Measurements from ENCODE around the gene CD33. TPM values are rescaled to one million over a fixed set of nuclear protein-coding genes. Genes with fewer than 3 reads are reported as not detected.

The CD33 gene
- total RNA-seq, 2 experiments from 2014 or later: 21.1 to 23.7 TPM

DNA sequence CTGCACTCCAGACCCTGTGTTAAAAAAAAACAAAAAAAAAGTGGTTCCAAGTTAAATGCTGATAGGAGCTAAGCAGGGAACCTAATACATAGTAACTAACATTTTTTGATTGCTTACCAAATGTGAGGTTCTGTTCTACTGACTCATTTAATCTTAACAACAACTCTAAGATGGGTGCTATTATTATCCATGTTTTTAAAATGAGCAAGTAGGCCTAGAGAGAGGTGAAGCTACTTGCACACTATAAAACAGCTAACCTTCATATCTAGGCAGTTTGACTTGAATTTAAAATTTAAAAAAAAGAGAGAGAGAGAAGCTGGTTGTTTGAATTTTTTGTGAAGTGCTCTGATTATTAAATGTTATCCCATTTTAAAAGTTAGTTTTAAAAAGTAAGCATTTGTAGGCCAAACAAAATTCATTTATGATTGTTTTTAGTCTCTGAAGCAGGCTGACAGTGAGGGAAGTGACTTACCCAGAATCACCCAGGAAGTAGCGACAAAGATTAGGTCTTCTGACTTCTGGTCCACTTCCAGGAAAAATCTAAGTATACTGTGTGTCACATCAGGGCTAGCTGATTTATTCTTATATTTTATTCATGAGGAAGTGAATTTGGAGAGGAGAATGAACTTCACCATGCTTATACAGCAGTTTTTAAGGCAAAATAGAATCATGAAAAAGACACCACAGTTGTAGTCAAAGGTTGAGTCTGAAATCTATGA lies 28.4 kb downstream of the CD33 start:
- H3K27ac Mint-ChIP-seq: peak overlapping the region; percentile 94
- POLR2A ChIA-PET: interaction anchor here (0.8 to 1.5 kb wide), 6 partner anchors 8 to 143 kb away, joined by 3 to 5 read pairs (median 4); partner anchors contain the start of gene NKG7
- H3K27me3 Mint-ChIP-seq: no peaks in the 10 kb centered on the region
- H3K4me3 Mint-ChIP-seq: no peak overlapping the region
- H3K36me3 Mint-ChIP-seq (ENCODE audit: low read depth): peaks cover 19% of the 10 kb centered on the region
- CTCF ChIA-PET: interaction anchor here (1.5 kb wide), 2 partner anchors 91 to 96 kb away, joined by 5 to 7 read pairs; no protein-coding TSS in a partner anchor
- no peak for DNase-seq
- peaks cover 4% of the 10 kb centered on the region for H3K9me3 Mint-ChIP-seq
- H3K4me1 Mint-ChIP-seq: peaks cover 86% of the 10 kb centered on the region

DNA sequence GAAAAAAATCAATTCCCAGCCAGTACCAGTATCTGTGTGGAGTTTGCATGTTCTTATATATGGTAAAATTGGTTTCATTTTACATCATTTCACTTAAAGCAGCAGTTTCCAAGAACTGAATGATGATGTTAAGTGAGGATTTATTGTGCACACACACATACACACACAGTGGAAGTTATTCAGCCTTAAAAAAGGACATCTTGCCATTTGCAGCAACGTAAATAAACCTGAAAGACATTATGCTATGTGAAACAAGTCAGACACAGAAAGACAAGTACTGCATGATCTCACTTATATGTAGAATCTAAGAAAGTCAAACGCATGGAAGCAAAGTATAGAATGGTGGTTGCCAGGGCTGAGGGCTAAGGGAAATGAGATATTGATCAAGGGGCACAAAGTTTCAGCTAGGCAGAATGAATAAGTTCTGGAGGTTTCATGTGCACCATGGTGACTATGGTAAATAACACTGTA lies 31.3 kb downstream of the CD33 start:
- POLR2A ChIA-PET: interaction anchor here (0.7 to 2.9 kb wide), 5 partner anchors 11 to 139 kb away, joined by 3 to 19 read pairs (median 7); no protein-coding TSS in a partner anchor
- Mint-ChIP-seq H3K36me3 (ENCODE audit: low read depth) (peaks cover 12% of the 10 kb centered on the region), H3K9me3 (peaks cover 4% of the 10 kb centered on the region), H3K27me3 (peaks cover 8% of the 10 kb centered on the region), H3K4me1 (peaks cover 77% of the 10 kb centered on the region), H3K27ac (peak overlapping the region; percentile 97), H3K4me3 (peak overlapping the region; percentile 51)
- peak; percentile 49 for DNase-seq
- CTCF ChIA-PET: interaction anchor here (1.6 to 7.0 kb wide), 5 partner anchors 8 to 98 kb away, joined by 4 to 180 read pairs (median 8); no protein-coding TSS in a partner anchor

DNA sequence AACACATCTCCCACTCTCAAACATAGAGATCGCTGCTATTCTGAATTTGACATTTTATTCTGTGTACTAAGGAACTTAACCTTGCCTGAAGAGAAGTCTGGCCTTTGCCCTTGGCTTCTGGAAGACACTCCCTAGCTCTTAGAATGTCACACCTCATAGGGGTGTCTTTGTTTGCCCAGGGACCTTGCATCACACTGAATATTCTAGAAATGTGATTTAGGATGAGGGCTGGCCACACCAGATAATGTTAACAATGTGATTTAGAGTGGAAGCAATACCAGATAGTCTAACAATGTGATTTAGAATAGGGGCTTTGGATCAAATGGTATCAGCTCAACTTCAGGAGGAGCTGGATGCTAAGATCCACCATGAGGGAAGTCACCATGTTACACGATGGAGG lies 32.6 kb downstream of the CD33 start:
- H3K36me3 Mint-ChIP-seq (ENCODE audit: low read depth): peaks cover 2% of the 10 kb centered on the region
- no peaks in the 10 kb centered on the region for H3K9me3 Mint-ChIP-seq
- H3K27ac Mint-ChIP-seq: peak overlapping the region; percentile 97
- DNase-seq: no peak
- ChIA-PET POLR2A (interaction anchor here (1.5 to 2.9 kb wide), 6 partner anchors 9 to 137 kb away, joined by 3 to 19 read pairs (median 8); no protein-coding TSS in a partner anchor), CTCF (interaction anchor here (0.6 to 7.0 kb wide), 12 partner anchors 9 to 1745 kb away, joined by 3 to 180 read pairs (median 4); partner anchors contain the start of gene FCGRT)
- no peak overlapping the region for H3K4me3 Mint-ChIP-seq
- H3K27me3 Mint-ChIP-seq: peaks cover 14% of the 10 kb centered on the region
- peaks cover 65% of the 10 kb centered on the region for H3K4me1 Mint-ChIP-seq

GRCh38 chr19:51258165-51259160 lies 33.6 kb downstream of the CD33 start:
- H3K9me3 Mint-ChIP-seq: no peaks in the 10 kb centered on the region
- peaks cover 19% of the 10 kb centered on the region for H3K27me3 Mint-ChIP-seq
- H3K36me3 Mint-ChIP-seq (ENCODE audit: low read depth): no peaks in the 10 kb centered on the region
- H3K4me1 Mint-ChIP-seq: peaks cover 55% of the 10 kb centered on the region
- H3K27ac Mint-ChIP-seq: peak overlapping the region; percentile 97
- peak overlapping the region; percentile 9 for H3K4me3 Mint-ChIP-seq
- POLR2A ChIA-PET: interaction anchor here (0.6 to 2.9 kb wide), 8 partner anchors 10 to 136 kb away, joined by 3 to 19 read pairs (median 8); no protein-coding TSS in a partner anchor
- DNase-seq: peak; percentile 34
- CTCF ChIA-PET: interaction anchor here (0.6 to 7.0 kb wide), 22 partner anchors 10 to 162 kb away, joined by 3 to 180 read pairs (median 4); partner anchors contain the start of gene CD33

DNA sequence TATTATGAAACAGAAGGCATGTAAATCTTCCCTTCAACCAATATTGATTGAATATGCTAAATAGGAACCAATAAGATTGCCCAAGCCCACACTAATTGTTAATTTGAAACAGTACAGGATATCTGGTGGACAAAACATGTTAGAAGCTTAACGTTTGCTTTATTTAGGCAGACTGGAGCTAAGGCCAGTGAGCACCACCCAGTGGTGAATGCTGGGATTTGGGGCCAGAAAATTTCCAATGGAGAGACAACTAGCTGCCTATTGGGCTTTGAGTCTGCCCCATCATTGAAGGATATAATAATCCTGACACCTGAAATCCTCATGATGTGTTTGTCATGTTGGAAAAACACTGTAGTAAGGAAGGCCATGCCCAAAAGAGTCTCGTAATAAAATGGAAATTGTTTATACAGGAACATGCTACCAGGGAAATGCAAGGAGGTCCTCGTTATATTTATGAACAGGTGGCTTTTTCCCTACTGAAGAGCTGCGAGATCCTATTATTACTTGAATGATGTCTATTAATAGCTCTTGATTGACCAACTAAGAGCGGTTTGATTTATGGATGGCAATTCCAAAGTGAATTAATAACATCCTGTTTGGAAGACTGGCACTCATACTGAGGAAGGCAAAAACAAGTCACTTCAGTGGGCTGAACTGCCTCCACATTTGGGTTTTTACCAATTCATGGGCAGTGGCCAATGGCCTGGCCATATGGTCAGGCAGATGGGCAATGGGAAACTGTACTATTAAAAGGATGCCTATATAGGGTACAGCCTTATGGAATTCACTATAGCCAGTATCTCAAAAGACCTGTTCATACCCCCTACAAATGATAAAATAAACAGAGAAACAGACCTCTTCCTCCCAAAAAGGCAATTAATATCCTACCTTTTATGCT lies 34.7 kb downstream of the CD33 start:
- Mint-ChIP-seq H3K9me3 (no peaks in the 10 kb centered on the region), H3K27me3 (peaks cover 29% of the 10 kb centered on the region), H3K27ac (peak overlapping the region; percentile 22), H3K4me3 (no peak overlapping the region), H3K4me1 (peaks cover 49% of the 10 kb centered on the region), H3K36me3 (ENCODE audit: low read depth) (no peaks in the 10 kb centered on the region)
- CTCF ChIA-PET: interaction anchor here (0.6 to 7.0 kb wide), 21 partner anchors 9 to 330 kb away, joined by 3 to 180 read pairs (median 3); partner anchors contain the start of genes CD33 and SIGLECL1
- POLR2A ChIA-PET: interaction anchor here (0.6 to 2.4 kb wide), 4 partner anchors 12 to 103 kb away, joined by 3 to 8 read pairs (median 6); no protein-coding TSS in a partner anchor
- DNase-seq: peak; percentile 78

DNA sequence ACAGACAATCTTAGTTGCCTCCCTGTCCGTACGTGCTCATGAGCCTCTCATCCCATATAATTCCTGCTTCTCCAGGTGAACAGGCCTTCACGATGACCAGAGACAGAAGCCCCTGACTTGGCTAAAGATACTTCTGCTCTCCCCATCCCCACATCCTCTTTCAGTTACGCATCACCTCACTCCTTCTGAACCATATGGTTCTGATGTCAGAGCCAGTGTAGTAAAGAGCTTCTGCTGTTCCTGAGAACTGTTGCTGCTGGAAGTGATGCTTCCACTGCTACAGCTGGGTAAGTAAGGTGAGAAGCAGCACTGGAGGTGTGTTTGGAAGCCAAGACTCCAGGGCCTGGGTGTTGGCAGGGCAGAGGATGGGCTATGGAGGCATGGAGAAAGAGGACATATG lies 38.9 kb downstream of the CD33 start:
- peaks cover 33% of the 10 kb centered on the region for H3K27me3 Mint-ChIP-seq
- no peak overlapping the region for H3K4me3 Mint-ChIP-seq
- POLR2A ChIA-PET: no interaction called here
- H3K9me3 Mint-ChIP-seq: no peaks in the 10 kb centered on the region
- H3K4me1 Mint-ChIP-seq: peaks cover 22% of the 10 kb centered on the region
- no peaks in the 10 kb centered on the region for H3K36me3 Mint-ChIP-seq (ENCODE audit: low read depth)
- no peak for DNase-seq
- CTCF ChIA-PET: interaction anchor here (1.2 kb wide), 1 partner anchor 105 kb away, joined by 5 read pairs; no protein-coding TSS in a partner anchor
- no peak overlapping the region for H3K27ac Mint-ChIP-seq

DNA sequence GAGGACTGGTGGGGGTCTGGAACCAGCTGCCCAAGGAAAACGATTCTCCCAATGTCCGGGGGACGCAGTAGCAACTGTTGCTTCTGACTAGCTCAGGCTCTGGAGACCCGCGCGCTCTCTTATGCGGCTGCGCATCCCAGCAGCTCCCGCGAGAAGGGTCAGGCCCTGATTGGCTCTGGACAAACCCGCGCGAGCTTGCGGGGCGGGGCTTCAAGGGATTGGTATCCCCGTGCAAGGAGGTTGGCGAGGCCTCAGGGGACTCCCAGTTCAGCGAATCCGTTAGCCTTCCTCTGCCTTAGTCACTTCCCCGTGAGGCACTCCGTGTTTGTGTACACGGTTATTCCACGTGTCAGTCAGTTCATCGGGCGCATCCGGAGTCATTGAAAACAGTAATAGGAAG lies 46.2 kb downstream of the CD33 start:
- POLR2A ChIA-PET: interaction anchor here (1.4 to 3.5 kb wide), 2 partner anchors 16 to 123 kb away, joined by 6 to 21 read pairs; no protein-coding TSS in a partner anchor
- Mint-ChIP-seq H3K27me3 (peaks cover 2% of the 10 kb centered on the region), H3K4me3 (no peak overlapping the region), H3K4me1 (peaks cover 53% of the 10 kb centered on the region), H3K36me3 (ENCODE audit: low read depth) (no peaks in the 10 kb centered on the region), H3K27ac (peak overlapping the region; percentile 97), H3K9me3 (no peaks in the 10 kb centered on the region)
- CTCF ChIA-PET: interaction anchor here (1.4 to 6.1 kb wide), 2 partner anchors 11 to 13 kb away, joined by 4 to 40 read pairs; no protein-coding TSS in a partner anchor
- DNase-seq: no peak

GRCh38 chr19:51272183-51272810 lies 47.4 kb downstream of the CD33 start:
- ChIA-PET CTCF (interaction anchor here (1.0 to 6.1 kb wide), 4 partner anchors 12 to 113 kb away, joined by 3 to 40 read pairs (median 4); no protein-coding TSS in a partner anchor), POLR2A (interaction anchor here (0.9 to 3.5 kb wide), 6 partner anchors 10 to 122 kb away, joined by 3 to 21 read pairs (median 5); no protein-coding TSS in a partner anchor)
- peak; percentile 79 for DNase-seq
- Mint-ChIP-seq H3K4me1 (peaks cover 46% of the 10 kb centered on the region), H3K27ac (peak overlapping the region; percentile 97), H3K4me3 (peak overlapping the region; percentile 62), H3K9me3 (no peaks in the 10 kb centered on the region), H3K27me3 (peaks cover 5% of the 10 kb centered on the region), H3K36me3 (ENCODE audit: low read depth) (no peaks in the 10 kb centered on the region)

DNA sequence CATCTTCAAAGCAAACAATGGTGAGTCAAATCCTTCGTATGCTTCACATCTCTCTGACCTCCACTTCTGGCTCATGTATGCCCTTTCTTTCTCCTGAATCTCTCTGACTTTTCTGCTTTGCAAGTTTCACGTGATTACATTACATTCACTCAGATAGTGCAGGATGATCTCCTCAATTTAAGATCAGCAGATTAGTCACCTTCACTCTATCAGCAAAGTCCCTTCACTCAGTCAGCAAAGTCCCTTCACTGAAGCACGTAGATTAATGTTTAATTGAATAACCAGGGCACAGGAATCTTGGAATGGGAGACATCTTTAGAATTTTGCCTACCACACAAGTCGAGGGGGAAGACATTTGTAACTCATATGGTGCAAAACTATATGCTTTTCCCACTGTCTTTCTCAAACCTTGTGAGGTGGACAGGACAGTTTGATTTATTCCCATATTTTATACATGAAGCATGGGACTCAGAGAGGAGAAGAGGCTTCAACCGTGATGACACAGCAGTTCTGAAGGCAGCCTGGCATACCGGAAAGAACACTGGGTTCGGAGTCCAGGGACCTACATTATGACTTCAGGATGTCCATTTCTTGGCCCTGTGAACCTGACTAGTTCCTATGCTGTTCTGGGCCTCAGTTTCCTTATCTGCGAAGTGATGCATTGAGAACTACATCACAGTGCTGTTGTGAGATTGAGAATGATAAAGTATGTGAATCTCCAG lies 49.3 kb downstream of the CD33 start:
- Mint-ChIP-seq H3K27me3 (peaks cover 15% of the 10 kb centered on the region), H3K9me3 (no peaks in the 10 kb centered on the region), H3K36me3 (ENCODE audit: low read depth) (peaks cover 3% of the 10 kb centered on the region), H3K27ac (peak overlapping the region; percentile 85), H3K4me1 (peaks cover 46% of the 10 kb centered on the region), H3K4me3 (peak overlapping the region; percentile 25)
- no peak for DNase-seq
- ChIA-PET POLR2A (interaction anchor here (1.0 to 2.6 kb wide), 2 partner anchors 17 to 21 kb away, joined by 5 to 19 read pairs; no protein-coding TSS in a partner anchor), CTCF (no interaction called here)

DNA sequence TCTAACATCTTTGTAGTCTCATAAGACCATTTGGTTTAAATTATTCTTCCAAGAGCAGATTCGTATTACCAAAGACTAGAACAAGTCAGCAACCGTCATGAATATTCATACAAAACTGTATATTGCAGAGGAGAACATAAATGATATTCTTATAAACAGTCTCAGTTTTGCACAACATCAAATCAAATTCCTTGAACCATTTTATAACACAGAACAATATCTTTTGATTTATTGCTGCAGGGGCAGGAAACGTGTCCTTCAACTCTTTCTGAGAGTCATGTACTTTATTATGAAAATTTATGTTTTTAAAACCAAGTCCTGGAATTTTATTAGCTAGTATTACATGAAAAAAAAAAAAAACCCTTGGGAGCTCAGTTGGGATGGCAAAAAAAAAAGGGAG lies 52.2 kb downstream of the CD33 start:
- Mint-ChIP-seq H3K27me3 (peaks cover 36% of the 10 kb centered on the region), H3K27ac (no peak overlapping the region), H3K9me3 (peaks cover 12% of the 10 kb centered on the region), H3K4me1 (peaks cover 26% of the 10 kb centered on the region), H3K4me3 (no peak overlapping the region), H3K36me3 (ENCODE audit: low read depth) (peaks cover 3% of the 10 kb centered on the region)
- CTCF ChIA-PET: no interaction called here
- POLR2A ChIA-PET: no interaction called here
- DNase-seq: no peak

Measured in activated CD4-positive, alpha-beta memory T cell treated with anti-CD3 and anti-CD28 coated beads, Interleukin-2, amount 10 ng/mL, durations not matched to agents 7 days and 5 days (primary cell).